ACHN (cell line): ENCODE measurements around the gene TSPAN17.

Experiments
- DNase-seq: peaks from one replicate; pipeline ENCODE4 v3.0.0-alpha.2; 2015
- in situ Hi-C: cut with HindIII; loops from 2 replicates; pipeline ENCODE4 v1.10.0; 2017; ENCODE audit warnings: low sequenced_read_pairs, low pct_ligation_motif_present, low pct_unique_long_range_greater_than_20kb

TSPAN17 gene

DNA sequence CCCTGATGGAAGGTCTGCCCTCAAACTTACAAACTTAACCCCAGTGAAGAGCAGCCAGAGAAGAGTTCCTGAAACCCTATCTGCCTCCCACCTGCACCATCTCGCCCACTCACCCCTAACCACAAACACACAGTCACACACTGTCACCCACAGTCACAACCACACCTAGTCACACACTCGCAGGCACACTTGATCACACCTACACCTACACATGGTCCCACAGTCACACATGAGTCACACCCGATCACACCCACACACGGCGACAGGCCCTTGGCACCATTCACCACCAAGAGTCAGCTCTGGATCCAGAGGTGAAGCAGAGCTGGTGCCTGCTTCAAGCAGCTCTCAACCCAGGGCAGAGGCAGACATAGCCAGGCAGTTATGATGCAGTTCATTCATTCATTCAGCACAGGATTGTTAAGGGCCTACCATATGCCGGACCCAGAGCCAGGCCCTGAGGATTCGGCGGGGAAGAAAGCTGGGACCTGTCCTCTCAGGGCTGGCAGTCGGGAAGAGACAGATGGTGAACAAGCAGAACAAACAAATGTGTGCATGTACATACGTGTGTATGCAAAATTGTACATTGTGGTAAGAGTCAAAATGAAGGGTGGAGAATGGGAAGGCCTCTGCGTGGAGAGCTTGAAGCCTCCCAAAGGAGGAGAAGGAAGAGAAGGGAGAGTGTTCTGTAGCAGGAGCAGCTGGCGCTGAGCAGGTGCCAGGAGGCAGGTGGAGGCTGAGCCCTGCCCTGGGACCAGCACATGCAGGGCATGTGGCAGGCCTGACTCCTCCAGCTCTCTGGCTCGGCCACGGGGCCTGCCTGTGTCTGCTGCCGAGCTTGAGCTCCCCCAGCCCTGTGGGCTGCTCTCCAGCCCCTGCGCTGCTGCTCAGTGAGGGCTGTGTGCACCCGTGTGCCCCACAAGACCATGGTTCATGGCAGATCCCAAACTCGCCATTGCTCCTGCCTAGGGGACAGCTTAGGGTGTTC, 6.4 kb downstream of the TSPAN17 start:
- DNase-seq: no peak
- in situ Hi-C loops: no loop called here

DNA sequence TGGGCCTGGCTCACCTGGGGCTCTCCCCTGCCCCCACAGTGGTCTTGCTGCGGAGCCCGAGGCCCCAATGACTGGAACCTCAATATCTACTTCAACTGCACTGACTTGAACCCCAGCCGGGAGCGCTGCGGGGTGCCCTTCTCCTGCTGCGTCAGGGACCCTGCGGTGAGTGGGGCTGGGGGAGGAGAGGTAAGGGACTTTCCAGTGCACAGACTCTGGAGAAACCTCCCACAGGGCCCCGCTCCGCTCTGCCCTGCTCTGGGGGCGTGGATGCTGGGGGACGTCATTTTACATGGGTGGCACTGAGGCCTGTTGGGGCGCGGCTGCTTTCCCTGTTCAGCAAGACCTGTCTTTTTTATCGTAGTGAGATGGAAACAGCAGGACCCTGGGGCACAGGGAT, 7.6 kb downstream of the TSPAN17 start:
- in situ Hi-C loops: no loop called here
- no peak for DNase-seq

- in situ Hi-C loops: no loop called here
Measured at GRCh38 chr5:176656467-176656990, 9.2 kb downstream of the TSPAN17 start.

DNA sequence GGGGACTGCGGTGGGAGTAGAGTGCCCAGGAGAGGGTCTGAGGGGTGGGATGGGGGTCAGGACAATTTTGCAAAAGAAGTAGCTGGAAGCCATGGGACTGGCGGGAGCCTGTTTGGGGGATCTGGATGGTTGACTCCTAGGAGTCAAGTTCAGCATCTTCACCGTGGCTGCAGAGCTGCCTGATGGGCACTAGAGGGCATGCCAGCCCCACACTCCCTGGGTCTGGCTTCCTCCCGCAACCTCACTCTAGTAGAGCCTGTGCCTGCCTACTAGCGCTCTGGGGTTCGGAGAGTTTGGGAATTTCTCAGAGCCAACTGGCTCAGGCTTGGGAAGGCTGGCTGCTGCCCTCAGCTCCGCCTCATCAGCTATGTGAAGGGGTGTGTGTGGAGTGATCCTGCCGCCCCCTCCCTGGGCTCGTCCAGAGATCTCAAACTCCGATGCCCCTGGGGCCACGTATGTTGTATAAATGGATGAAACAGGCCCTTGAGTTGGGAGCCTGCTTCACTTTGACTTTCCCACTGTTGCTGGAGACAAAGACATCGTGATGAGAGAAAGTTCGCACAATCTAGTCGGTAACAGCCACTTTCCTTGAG, 10.8 kb downstream of the TSPAN17 start:
- in situ Hi-C loops: no loop called here
- peak; percentile 71 for DNase-seq

More at GRCh38 chr5:176656467-176656990, 9.2 kb downstream of the TSPAN17 start:
- DNase-seq: no peak

- in situ Hi-C loops: no loop called here
- DNase-seq: peak; percentile 79
Measured at GRCh38 chr5:176658817-176659511, 11.7 kb downstream of the TSPAN17 start.

GRCh38 chr5:176659512-176659839, 12.2 kb downstream of the TSPAN17 start:
- no peak for DNase-seq
- in situ Hi-C loops: no loop called here

DNA sequence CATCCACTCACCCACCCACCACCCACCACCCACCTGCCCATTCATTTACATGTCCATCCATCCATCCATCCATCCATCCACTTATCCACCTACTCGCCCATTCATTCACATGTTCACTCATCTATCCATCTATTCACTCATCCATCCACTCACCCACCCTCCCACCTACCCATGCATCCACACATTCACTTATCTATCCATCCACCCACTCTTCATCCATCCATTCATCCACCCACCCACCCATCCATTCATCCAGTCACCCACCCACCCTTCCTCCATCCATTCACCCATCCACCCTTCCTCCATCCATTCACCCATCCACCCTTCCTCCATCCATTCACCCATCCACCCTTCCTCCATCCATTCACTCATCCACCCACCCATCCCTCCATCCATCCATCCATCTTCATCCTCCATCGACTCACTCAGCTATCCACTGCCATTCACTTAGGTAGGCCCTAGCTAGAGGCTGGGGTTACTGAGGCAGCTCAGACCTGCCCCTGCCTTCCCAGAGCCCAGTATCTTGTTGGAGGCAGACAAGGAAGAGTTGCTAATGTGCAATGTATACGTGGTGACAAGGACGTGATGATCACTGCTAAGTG, 12.7 kb downstream of the TSPAN17 start:
- no peak for DNase-seq
- in situ Hi-C loops: no loop called here

DNA sequence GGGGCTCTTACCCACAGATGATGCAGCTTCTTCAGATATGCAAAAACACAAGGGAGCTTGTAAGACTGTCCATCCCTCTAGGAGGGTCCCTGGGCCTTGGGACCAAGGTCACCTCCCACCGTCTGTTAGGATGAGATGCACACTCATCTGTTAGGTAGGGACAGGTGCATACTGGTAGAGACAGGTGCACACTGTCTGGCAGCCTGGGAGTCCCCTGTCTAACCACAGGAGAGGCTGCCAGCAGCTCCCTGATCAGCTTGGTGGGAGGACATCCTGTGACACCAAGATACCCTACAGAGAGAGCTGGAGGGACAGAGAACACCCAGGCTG, 13.2 kb downstream of the TSPAN17 start:
- in situ Hi-C loops: no loop called here
- DNase-seq: no peak

- peak; percentile 64 for DNase-seq
- in situ Hi-C loops: no loop called here
Measured at GRCh38 chr5:176660860-176661641, 13.8 kb downstream of the TSPAN17 start.

DNA sequence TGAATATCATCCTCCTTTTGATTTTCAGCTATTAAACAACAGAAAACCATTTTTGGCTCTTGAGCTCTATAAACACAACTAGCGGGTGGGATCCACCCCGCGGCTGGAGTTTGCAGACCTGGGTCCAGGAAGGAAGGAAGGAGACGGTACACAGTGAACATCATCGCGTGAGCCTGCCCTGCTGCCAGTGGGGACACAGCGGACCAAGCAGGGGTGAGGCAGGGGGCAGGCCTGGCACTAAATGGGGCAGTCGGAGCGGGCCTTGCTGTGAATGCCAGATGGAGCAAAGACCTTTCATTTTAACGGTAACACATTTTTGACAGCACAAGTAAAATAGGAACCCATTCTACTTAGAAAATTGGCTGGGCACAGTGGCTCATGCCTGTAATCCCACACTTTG, 14.4 kb downstream of the TSPAN17 start:
- in situ Hi-C loops: no loop called here
- no peak for DNase-seq

DNA sequence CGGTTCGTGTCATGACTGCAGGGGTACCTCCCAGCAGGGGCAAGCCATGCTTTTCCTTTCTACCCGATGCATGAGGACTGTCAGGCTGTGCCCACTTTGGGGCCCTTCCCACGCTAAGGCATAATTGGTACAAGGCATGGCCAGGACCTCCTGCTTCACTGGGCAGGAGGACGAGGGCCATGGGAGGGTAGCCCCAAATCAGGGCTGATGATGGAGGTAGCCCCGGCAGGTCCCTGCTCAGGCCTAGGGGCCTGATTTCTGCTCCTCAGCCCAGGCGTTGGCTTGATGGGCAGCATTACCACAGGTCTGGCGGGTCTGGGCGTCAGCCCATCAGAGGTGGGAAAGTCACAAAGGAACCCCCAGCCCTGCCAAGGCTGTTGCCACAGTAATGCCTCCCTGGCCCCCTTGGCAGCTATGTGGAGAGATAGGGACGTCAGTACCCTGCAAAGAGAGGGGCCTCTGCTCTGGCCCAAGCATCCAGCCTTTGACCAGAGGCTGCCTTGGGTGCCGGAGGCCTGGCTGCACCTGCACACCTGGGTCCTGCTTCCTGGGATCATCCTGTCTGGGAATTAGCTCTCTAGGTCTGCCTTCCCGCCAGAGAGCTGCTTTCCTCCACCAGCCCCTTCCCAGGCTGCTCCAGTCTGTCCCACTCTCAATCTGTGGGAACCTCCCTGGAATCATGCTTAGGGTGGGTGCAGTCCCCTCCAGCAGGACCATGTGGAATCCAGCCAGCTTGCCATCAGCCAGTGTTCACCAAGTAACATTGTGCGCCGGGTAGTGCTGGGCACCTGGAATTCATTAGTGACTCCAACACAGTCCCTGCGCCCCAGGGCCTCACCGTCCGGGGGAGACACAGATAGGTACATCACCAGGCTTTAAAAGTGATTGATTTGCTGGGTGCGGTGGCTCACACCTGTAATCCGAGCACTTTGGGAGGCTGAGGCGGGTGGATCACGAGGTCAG, 15.4 kb downstream of the TSPAN17 start:
- no peak for DNase-seq
- in situ Hi-C loops: no loop called here

- in situ Hi-C loops: no loop called here
Measured at GRCh38 chr5:176663566-176663965, 16.3 kb downstream of the TSPAN17 start.

DNA sequence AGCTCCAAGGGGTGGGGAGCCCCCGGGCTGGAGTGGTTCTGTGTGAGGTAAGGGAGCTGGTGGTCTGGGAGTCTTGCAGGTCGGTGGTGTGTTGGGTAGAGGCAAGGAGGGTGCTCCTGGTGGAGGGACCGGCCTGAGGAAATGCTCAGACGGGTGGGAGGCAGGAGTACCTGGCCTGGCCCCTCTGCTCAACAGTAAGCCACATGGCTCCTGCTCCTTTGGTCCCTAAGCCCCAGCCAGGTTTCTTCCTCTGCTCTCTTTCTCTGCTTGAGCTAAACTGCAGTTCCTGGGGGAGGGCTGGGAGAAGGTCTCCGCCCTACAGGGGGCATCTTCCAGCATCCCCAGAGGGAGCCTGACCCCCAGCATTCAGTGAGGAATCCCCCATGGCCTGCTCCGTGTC, 17.2 kb downstream of the TSPAN17 start:
- in situ Hi-C loops: no loop called here
- no peak for DNase-seq

More at GRCh38 chr5:176663566-176663965, 16.3 kb downstream of the TSPAN17 start:
- DNase-seq: no peak

GRCh38 chr5:176664886-176665285, 17.6 kb downstream of the TSPAN17 start:
- DNase-seq: no peak
- in situ Hi-C loops: no loop called here

DNA sequence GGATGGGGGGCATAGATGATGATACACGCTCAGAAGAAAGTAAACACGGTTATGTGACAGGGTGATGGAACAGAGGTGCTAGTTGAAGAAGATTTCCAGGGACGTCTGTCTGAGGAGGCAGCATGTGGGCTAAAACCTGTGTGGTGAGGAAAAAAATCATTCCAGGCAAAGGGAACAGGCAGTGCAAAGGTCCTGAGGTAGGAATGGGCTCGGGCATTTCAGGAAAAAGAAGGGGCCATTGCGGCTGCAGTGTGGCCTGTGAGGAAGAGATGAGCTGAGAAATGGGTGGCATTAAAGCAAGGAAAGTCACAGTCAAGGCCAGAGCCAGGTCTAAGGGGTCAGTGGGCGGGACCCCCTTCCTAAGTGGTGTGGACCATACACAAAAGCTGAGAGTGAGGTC, 18.2 kb downstream of the TSPAN17 start:
- in situ Hi-C loops: no loop called here
- no peak for DNase-seq

DNA sequence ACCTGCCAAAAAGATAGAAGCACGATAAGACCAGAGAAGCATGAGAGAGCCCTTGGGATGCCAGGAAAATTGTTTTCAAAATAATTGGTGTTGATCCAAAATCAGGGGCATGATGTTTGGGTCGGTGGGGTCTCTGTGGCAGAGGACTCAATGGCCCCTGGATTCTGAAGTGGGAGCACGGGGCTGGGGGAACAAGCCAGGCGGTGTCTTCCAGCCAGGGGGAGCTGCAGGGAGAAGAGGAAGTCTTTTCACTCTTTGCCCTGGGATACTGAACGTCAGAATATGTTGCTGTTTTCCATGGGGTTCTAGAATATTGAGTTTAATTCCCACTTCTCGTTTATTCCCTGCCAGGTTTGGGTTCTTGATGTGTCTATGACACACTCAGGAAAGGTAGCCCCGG, 20.4 kb downstream of the TSPAN17 start:
- no peak for DNase-seq
- in situ Hi-C loops: no loop called here

- DNase-seq: no peak
- in situ Hi-C loops: no loop called here
Measured at GRCh38 chr5:176670449-176670848, 23.2 kb downstream of the TSPAN17 start.
